H1 (cell line): ENCODE data around the gene SRRM5. TPM values are rescaled to one million over a fixed set of nuclear protein-coding genes. Genes with fewer than 3 reads are reported as not detected.

Experiments
- JUN ChIP-seq: IDR thresholded peaks from 2 replicates; pipeline ENCODE4 v1.6.1; 2011; ENCODE audit warnings: low read depth, mild to moderate bottlenecking, improper control_type of control experiment, low read length
- KDM5A ChIP-seq: fragments of 200-600 bp; IDR thresholded peaks from 2 replicates; pipeline ENCODE4 v1.7.1; 2012; ENCODE audit warnings: mild to moderate bottlenecking, low read length, inconsistent platforms, mixed read lengths
- PHF8 ChIP-seq: fragments of 200-600 bp; sonication (generic); conservative IDR thresholded peaks from 2 replicates; pipeline ENCODE4 v1.7.1; 2012; ENCODE audit warnings: low read depth, mild to moderate bottlenecking, inconsistent platforms, low read length, moderate library complexity
- POLR2A ChIP-seq, 2 experiments: IDR thresholded peaks; 1 replicate in 1 of 2; 2 replicates in 1 of 2; pipeline ENCODE4 v1.6.1; 2011; ENCODE audit warnings: low read depth in 2 of 2, low read length in 2 of 2, mild to moderate bottlenecking in 2 of 2; ENCODE audit errors: control extremely low read depth in 1 of 2
- RFX5 ChIP-seq: IDR thresholded peaks from 2 replicates; pipeline ENCODE4 v1.6.1; 2011; ENCODE audit warnings: low read depth, low read length, improper control_type of control experiment, borderline replicate concordance
- SIN3A ChIP-seq, 2 experiments: IDR thresholded peaks in 1 of 2; conservative IDR thresholded peaks in 1 of 2; 2 replicates each; pipeline ENCODE4 v1.6.1; 2011 to 2012; ENCODE audit warnings: low read length in 2 of 2, improper control_type of control experiment in 1 of 2, low read depth in 1 of 2, mild to moderate bottlenecking in 1 of 2
- SP1 ChIP-seq: IDR thresholded peaks from 2 replicates; pipeline ENCODE4 v1.6.1; 2011; ENCODE audit warnings: low read depth, low read length
- SP4 ChIP-seq: IDR thresholded peaks from 2 replicates; pipeline ENCODE4 v1.6.1; 2012; ENCODE audit warnings: low read length, inconsistent platforms
- YY1 ChIP-seq: IDR thresholded peaks from 2 replicates; pipeline ENCODE4 v1.6.1; 2011; ENCODE audit warnings: low read depth, mild to moderate bottlenecking, low read length
- polyA plus RNA-seq, 7 experiments: library from polyadenylated mRNA; depleted of rRNA in 3 of 7; stranded (reverse) in 5 of 7; unstranded in 2 of 7; fragments of >200 nt in 5 of 7; fragments of 200-250 nt in 2 of 7; gene quantifications; 1 replicate in 5 of 7; 2 replicates in 1 of 7; 4 replicates in 1 of 7; pipeline versions ENCODE4 v1.2.1 to v1.2.3, GENCODE V29; 2011 to 2013; ENCODE audit warnings: missing spikeins in 2 of 7, mixed read lengths in 2 of 7
- total RNA-seq: library from RNA; stranded (reverse); fragmentation: NEBNext Ultra II Directional; extraction: Animal tissue kit (Norgen Biotek cat#: 25700); gene quantifications from 2 replicates; pipeline ENCODE4 v1.2.1, GENCODE V29; 2021
- TF ChIP-seq, protein P1 (sequence below): fragments of 300-600 bp; sonication (generic); IDR thresholded peaks from 2 replicates; pipeline ENCODE4 v1.7.1; 2012; ENCODE audit warnings: low read length, moderate library complexity, mild to moderate bottlenecking, inconsistent platforms; ENCODE audit not compliant: insufficient replicate concordance

Gene SRRM5
- total and polyA plus RNA-seq, 2 of the 8 experiments (the other 6 are each of a cell fraction or from before 2014, with no cell fraction given): 0.06 to 0.11 TPM

- TF ChIP-seq, protein P1, sequence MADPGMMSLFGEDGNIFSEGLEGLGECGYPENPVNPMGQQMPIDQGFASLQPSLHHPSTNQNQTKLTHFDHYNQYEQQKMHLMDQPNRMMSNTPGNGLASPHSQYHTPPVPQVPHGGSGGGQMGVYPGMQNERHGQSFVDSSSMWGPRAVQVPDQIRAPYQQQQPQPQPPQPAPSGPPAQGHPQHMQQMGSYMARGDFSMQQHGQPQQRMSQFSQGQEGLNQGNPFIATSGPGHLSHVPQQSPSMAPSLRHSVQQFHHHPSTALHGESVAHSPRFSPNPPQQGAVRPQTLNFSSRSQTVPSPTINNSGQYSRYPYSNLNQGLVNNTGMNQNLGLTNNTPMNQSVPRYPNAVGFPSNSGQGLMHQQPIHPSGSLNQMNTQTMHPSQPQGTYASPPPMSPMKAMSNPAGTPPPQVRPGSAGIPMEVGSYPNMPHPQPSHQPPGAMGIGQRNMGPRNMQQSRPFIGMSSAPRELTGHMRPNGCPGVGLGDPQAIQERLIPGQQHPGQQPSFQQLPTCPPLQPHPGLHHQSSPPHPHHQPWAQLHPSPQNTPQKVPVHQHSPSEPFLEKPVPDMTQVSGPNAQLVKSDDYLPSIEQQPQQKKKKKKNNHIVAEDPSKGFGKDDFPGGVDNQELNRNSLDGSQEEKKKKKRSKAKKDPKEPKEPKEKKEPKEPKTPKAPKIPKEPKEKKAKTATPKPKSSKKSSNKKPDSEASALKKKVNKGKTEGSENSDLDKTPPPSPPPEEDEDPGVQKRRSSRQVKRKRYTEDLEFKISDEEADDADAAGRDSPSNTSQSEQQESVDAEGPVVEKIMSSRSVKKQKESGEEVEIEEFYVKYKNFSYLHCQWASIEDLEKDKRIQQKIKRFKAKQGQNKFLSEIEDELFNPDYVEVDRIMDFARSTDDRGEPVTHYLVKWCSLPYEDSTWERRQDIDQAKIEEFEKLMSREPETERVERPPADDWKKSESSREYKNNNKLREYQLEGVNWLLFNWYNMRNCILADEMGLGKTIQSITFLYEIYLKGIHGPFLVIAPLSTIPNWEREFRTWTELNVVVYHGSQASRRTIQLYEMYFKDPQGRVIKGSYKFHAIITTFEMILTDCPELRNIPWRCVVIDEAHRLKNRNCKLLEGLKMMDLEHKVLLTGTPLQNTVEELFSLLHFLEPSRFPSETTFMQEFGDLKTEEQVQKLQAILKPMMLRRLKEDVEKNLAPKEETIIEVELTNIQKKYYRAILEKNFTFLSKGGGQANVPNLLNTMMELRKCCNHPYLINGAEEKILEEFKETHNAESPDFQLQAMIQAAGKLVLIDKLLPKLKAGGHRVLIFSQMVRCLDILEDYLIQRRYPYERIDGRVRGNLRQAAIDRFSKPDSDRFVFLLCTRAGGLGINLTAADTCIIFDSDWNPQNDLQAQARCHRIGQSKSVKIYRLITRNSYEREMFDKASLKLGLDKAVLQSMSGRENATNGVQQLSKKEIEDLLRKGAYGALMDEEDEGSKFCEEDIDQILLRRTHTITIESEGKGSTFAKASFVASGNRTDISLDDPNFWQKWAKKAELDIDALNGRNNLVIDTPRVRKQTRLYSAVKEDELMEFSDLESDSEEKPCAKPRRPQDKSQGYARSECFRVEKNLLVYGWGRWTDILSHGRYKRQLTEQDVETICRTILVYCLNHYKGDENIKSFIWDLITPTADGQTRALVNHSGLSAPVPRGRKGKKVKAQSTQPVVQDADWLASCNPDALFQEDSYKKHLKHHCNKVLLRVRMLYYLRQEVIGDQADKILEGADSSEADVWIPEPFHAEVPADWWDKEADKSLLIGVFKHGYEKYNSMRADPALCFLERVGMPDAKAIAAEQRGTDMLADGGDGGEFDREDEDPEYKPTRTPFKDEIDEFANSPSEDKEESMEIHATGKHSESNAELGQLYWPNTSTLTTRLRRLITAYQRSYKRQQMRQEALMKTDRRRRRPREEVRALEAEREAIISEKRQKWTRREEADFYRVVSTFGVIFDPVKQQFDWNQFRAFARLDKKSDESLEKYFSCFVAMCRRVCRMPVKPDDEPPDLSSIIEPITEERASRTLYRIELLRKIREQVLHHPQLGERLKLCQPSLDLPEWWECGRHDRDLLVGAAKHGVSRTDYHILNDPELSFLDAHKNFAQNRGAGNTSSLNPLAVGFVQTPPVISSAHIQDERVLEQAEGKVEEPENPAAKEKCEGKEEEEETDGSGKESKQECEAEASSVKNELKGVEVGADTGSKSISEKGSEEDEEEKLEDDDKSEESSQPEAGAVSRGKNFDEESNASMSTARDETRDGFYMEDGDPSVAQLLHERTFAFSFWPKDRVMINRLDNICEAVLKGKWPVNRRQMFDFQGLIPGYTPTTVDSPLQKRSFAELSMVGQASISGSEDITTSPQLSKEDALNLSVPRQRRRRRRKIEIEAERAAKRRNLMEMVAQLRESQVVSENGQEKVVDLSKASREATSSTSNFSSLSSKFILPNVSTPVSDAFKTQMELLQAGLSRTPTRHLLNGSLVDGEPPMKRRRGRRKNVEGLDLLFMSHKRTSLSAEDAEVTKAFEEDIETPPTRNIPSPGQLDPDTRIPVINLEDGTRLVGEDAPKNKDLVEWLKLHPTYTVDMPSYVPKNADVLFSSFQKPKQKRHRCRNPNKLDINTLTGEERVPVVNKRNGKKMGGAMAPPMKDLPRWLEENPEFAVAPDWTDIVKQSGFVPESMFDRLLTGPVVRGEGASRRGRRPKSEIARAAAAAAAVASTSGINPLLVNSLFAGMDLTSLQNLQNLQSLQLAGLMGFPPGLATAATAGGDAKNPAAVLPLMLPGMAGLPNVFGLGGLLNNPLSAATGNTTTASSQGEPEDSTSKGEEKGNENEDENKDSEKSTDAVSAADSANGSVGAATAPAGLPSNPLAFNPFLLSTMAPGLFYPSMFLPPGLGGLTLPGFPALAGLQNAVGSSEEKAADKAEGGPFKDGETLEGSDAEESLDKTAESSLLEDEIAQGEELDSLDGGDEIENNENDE: no peak
- TF ChIP-seq JUN: no peak
- peak; percentile 92 for TF ChIP-seq RFX5
- peak; percentile 32 for TF ChIP-seq KDM5A
- TF ChIP-seq POLR2A (IDR thresholded peaks at IDR 0.05; ENCODE audit: control extremely low read depth in 1 of 2, low read depth in 2 of 2, low read length in 2 of 2): peak; percentile 18 to 66
- TF ChIP-seq SIN3A (conservative IDR thresholded peaks at IDR 0.05 in 1 of 2, IDR thresholded peaks at IDR 0.05 in 1 of 2; ENCODE audit: low read depth in 1 of 2, low read length in 2 of 2): peak; percentile 20 to 84; a peak in 3 of 4 replicates
- TF ChIP-seq SP4: no peak
- TF ChIP-seq YY1: peak; percentile 73; the same call in 1 of the 2 replicates
- TF ChIP-seq SP1: peak; percentile 62; the same call in 1 of the 2 replicates
- peak; percentile 42; the same call in 1 of the 2 replicates for TF ChIP-seq PHF8
Measured at GRCh38 chr19:43575156-43575950, 36.5 kb upstream of the SRRM5 start, which contains the start of the genes PINLYP and XRCC1 (continued).
